Measurements from ENCODE around the gene EBF4.

EBF4 gene

GRCh38 chr20:2742934-2743559, 50.5 kb downstream of the EBF4 start:
- Histone ChIP-seq H2AK5ac (ENCODE audit: low read length) (no peak overlapping the region), H3K27me3 (ENCODE audit: insufficient read depth, low read length, poor library complexity) (peaks cover 5% of the 10 kb centered on the region), H4K8ac (ENCODE audit: low read depth, low read length) (no peak overlapping the region), H2BK15ac (replicated peaks; ENCODE audit: low read depth) (no peak overlapping the region), H3K27ac (ENCODE audit: low read depth, low read length) (no peak overlapping the region), H3K56ac (ENCODE audit: low read length) (no peak overlapping the region), H3K4me2 (ENCODE audit: low read length) (no peak overlapping the region), H2BK5ac (ENCODE audit: low read length) (no peak overlapping the region), H3K36me3 (ENCODE audit: control insufficient read depth, insufficient read depth, low read length) (no peaks in the 10 kb centered on the region), H3K18ac (ENCODE audit: low read length) (no peak overlapping the region), H3K9ac (ENCODE audit: low read length) (no peak overlapping the region), H3K4ac (ENCODE audit: low read depth, low read length) (no peak overlapping the region), H3K79me1 (ENCODE audit: low read length) (no peaks in the 10 kb centered on the region), H2BK120ac (ENCODE audit: low read depth, low read length) (no peak overlapping the region), H3K4me3 (ENCODE audit: low read length) (no peak overlapping the region), H3K23ac (ENCODE audit: low read length) (no peak overlapping the region), H4K5ac (ENCODE audit: low read length) (no peak overlapping the region), H3K79me2 (ENCODE audit: control insufficient read depth, insufficient read depth, low read length) (no peaks in the 10 kb centered on the region), H3K4me1 (ENCODE audit: control insufficient read depth, low read depth, low read length) (no peaks in the 10 kb centered on the region)
- no CpG with 5 or more reads among the region's 12 CpGs for WGBS (ENCODE audit: extremely low coverage, insufficient coverage, low lambda C conversion rate)
- peak; percentile 82 for DNase-seq

GRCh38 chr20:2745060-2745910, 52.7 kb downstream of the EBF4 start:
- no peak overlapping the region for H2BK15ac ChIP-seq (replicated peaks; ENCODE audit: low read depth)
- no peak overlapping the region for H3K4me3 ChIP-seq (ENCODE audit: low read length)
- no peak overlapping the region for H3K4me2 ChIP-seq (ENCODE audit: low read length)
- H3K36me3 ChIP-seq (ENCODE audit: control insufficient read depth, insufficient read depth, low read length) = no peaks in the 10 kb centered on the region
- no peak overlapping the region for H3K56ac ChIP-seq (ENCODE audit: low read length)
- H3K27me3 ChIP-seq (ENCODE audit: insufficient read depth, low read length, poor library complexity) = peaks cover 26% of the 10 kb centered on the region
- no peak overlapping the region for H4K5ac ChIP-seq (ENCODE audit: low read length)
- H4K8ac ChIP-seq (ENCODE audit: low read depth, low read length) = no peak overlapping the region
- H3K23ac ChIP-seq (ENCODE audit: low read length) = no peak overlapping the region
- no peak overlapping the region for H3K9ac ChIP-seq (ENCODE audit: low read length)
- no peak overlapping the region for H3K27ac ChIP-seq (ENCODE audit: low read depth, low read length)
- H3K18ac ChIP-seq (ENCODE audit: low read length) = no peak overlapping the region
- H2BK120ac ChIP-seq (ENCODE audit: low read depth, low read length) = no peak overlapping the region
- H2AK5ac ChIP-seq (ENCODE audit: low read length) = no peak overlapping the region
- no peak overlapping the region for H3K4ac ChIP-seq (ENCODE audit: low read depth, low read length)
- H3K4me1 ChIP-seq (ENCODE audit: control insufficient read depth, low read depth, low read length) = no peaks in the 10 kb centered on the region
- no CpG with 5 or more reads among the region's 12 CpGs for WGBS (ENCODE audit: extremely low coverage, insufficient coverage, low lambda C conversion rate)
- DNase-seq = peak; percentile 53
- H2BK5ac ChIP-seq (ENCODE audit: low read length) = no peak overlapping the region
- H3K79me1 ChIP-seq (ENCODE audit: low read length) = no peaks in the 10 kb centered on the region
- no peaks in the 10 kb centered on the region for H3K79me2 ChIP-seq (ENCODE audit: control insufficient read depth, insufficient read depth, low read length)

GRCh38 chr20:2745936-2746635, 53.5 kb downstream of the EBF4 start:
- Histone ChIP-seq H3K23ac (ENCODE audit: low read length) (no peak overlapping the region), H2BK120ac (ENCODE audit: low read depth, low read length) (no peak overlapping the region), H4K5ac (ENCODE audit: low read length) (no peak overlapping the region), H3K36me3 (ENCODE audit: control insufficient read depth, insufficient read depth, low read length) (no peaks in the 10 kb centered on the region), H3K4me1 (ENCODE audit: control insufficient read depth, low read depth, low read length) (no peaks in the 10 kb centered on the region), H3K79me1 (ENCODE audit: low read length) (no peaks in the 10 kb centered on the region), H3K56ac (ENCODE audit: low read length) (no peak overlapping the region), H3K18ac (ENCODE audit: low read length) (no peak overlapping the region), H3K27me3 (ENCODE audit: insufficient read depth, low read length, poor library complexity) (peaks cover 33% of the 10 kb centered on the region), H2AK5ac (ENCODE audit: low read length) (no peak overlapping the region), H4K8ac (ENCODE audit: low read depth, low read length) (no peak overlapping the region), H3K4me3 (ENCODE audit: low read length) (no peak overlapping the region), H3K4ac (ENCODE audit: low read depth, low read length) (no peak overlapping the region), H2BK15ac (replicated peaks; ENCODE audit: low read depth) (no peak overlapping the region), H3K79me2 (ENCODE audit: control insufficient read depth, insufficient read depth, low read length) (no peaks in the 10 kb centered on the region), H2BK5ac (ENCODE audit: low read length) (no peak overlapping the region), H3K27ac (ENCODE audit: low read depth, low read length) (no peak overlapping the region), H3K4me2 (ENCODE audit: low read length) (no peak overlapping the region), H3K9ac (ENCODE audit: low read length) (no peak overlapping the region)
- WGBS (ENCODE audit: extremely low coverage, insufficient coverage, low lambda C conversion rate) = no CpG with 5 or more reads among the region's 4 CpGs
- no peak for DNase-seq

GRCh38 chr20:2746636-2747265, 54.2 kb downstream of the EBF4 start:
- no peak overlapping the region for H3K27ac ChIP-seq (ENCODE audit: low read depth, low read length)
- H3K9ac ChIP-seq (ENCODE audit: low read length) = no peak overlapping the region
- no peaks in the 10 kb centered on the region for H3K36me3 ChIP-seq (ENCODE audit: control insufficient read depth, insufficient read depth, low read length)
- H2BK15ac ChIP-seq (replicated peaks; ENCODE audit: low read depth) = no peak overlapping the region
- no CpG with 5 or more reads among the region's 8 CpGs for WGBS (ENCODE audit: extremely low coverage, insufficient coverage, low lambda C conversion rate)
- no peaks in the 10 kb centered on the region for H3K79me2 ChIP-seq (ENCODE audit: control insufficient read depth, insufficient read depth, low read length)
- no peak overlapping the region for H3K4me2 ChIP-seq (ENCODE audit: low read length)
- no peak overlapping the region for H4K5ac ChIP-seq (ENCODE audit: low read length)
- no peaks in the 10 kb centered on the region for H3K4me1 ChIP-seq (ENCODE audit: control insufficient read depth, low read depth, low read length)
- H3K18ac ChIP-seq (ENCODE audit: low read length) = no peak overlapping the region
- no peak overlapping the region for H3K4ac ChIP-seq (ENCODE audit: low read depth, low read length)
- H2BK5ac ChIP-seq (ENCODE audit: low read length) = no peak overlapping the region
- no peak overlapping the region for H3K56ac ChIP-seq (ENCODE audit: low read length)
- H3K79me1 ChIP-seq (ENCODE audit: low read length) = no peaks in the 10 kb centered on the region
- no peak for DNase-seq
- H2AK5ac ChIP-seq (ENCODE audit: low read length) = no peak overlapping the region
- H2BK120ac ChIP-seq (ENCODE audit: low read depth, low read length) = no peak overlapping the region
- H3K23ac ChIP-seq (ENCODE audit: low read length) = no peak overlapping the region
- peaks cover 38% of the 10 kb centered on the region for H3K27me3 ChIP-seq (ENCODE audit: insufficient read depth, low read length, poor library complexity)
- no peak overlapping the region for H4K8ac ChIP-seq (ENCODE audit: low read depth, low read length)
- no peak overlapping the region for H3K4me3 ChIP-seq (ENCODE audit: low read length)

- Histone ChIP-seq H4K5ac (ENCODE audit: low read length) (no peak overlapping the region), H3K18ac (ENCODE audit: low read length) (no peak overlapping the region), H3K56ac (ENCODE audit: low read length) (no peak overlapping the region), H3K4me2 (ENCODE audit: low read length) (no peak overlapping the region), H3K4me1 (ENCODE audit: control insufficient read depth, low read depth, low read length) (no peaks in the 10 kb centered on the region), H3K9ac (ENCODE audit: low read length) (no peak overlapping the region), H4K8ac (ENCODE audit: low read depth, low read length) (no peak overlapping the region), H2BK15ac (replicated peaks; ENCODE audit: low read depth) (no peak overlapping the region), H3K4ac (ENCODE audit: low read depth, low read length) (no peak overlapping the region), H3K36me3 (ENCODE audit: control insufficient read depth, insufficient read depth, low read length) (no peaks in the 10 kb centered on the region), H2BK5ac (ENCODE audit: low read length) (no peak overlapping the region), H3K27ac (ENCODE audit: low read depth, low read length) (no peak overlapping the region), H3K27me3 (ENCODE audit: insufficient read depth, low read length, poor library complexity) (peaks cover 44% of the 10 kb centered on the region), H3K79me1 (ENCODE audit: low read length) (no peaks in the 10 kb centered on the region), H3K79me2 (ENCODE audit: control insufficient read depth, insufficient read depth, low read length) (no peaks in the 10 kb centered on the region), H3K23ac (ENCODE audit: low read length) (no peak overlapping the region), H2AK5ac (ENCODE audit: low read length) (no peak overlapping the region), H2BK120ac (ENCODE audit: low read depth, low read length) (no peak overlapping the region), H3K4me3 (ENCODE audit: low read length) (no peak overlapping the region)
- 100% methylated on average over 2 of the region's 8 CpGs for WGBS (ENCODE audit: extremely low coverage, insufficient coverage, low lambda C conversion rate)
- no peak for DNase-seq
These were observed 55.2 kb downstream of the EBF4 start for GRCh38 chr20:2747676-2748235.
